GM21529 (cell line): Measurements from ENCODE around the gene CHCHD3.
"Not testable (repeated sequence)": the region's sequence is repeated elsewhere in the genome, so short reads cannot be mapped to it uniquely, and the experiment has no call there.

Source experiments
- ATAC-seq: cut with Tn5 transposase; IDR thresholded peaks from one replicate; pipeline ENCODE4 v1.9.1; 2021; ENCODE audit not compliant: unreplicated experiment

CHCHD3 gene

DNA sequence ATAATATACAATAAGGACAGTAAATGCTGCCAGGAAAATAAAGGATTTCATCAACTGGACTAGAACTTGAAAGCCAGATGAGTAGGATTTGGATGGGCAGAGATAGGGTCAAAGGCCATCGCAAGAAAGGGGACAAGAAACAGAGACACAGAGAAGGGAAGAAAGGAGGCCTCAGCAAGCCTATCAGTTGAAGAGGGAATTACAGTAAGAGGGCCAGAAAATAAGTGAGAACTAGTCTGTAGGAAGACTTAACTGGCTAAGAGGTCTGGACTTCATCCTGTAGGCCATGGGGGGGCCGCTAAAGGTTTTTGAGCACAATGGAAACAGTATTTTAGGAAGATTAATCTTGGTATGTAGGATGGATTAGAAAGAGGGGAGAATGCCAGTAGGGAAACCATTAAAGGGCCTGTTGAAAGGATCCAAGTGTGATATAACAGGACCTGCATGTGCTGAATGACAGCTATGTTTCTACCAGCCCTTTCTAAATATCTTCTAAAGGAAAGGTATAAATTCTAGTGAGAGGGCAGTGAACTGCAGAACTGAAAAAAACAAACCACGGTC is 174.4 kb downstream of the CHCHD3 start:
- ATAC-seq: no peak

GRCh38 chr7:132906193-132906835 is 175.6 kb downstream of the CHCHD3 start:
- no peak for ATAC-seq

GRCh38 chr7:132905136-132905535 is 176.8 kb downstream of the CHCHD3 start:
- not testable (repeated sequence) for ATAC-seq

DNA sequence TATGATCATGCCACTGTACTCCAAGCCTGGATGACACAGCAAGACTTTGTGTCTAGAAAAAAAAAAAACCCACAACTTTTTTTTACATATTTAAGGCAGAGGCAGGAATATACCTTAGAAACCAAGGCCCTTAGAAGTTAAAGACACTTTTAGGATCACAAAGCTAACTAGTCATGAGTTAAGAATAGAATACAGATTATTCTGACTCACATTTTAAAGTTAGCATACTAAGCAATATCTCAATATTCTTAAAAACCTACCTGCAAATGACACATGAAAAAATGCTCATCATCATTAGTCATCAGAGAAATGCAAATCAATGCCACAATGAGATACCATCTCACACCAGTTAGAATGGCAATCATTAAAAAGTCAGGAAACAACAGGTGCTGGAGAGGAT is 177.7 kb downstream of the CHCHD3 start:
- no peak for ATAC-seq

GRCh38 chr7:132902294-132902693 is 179.6 kb downstream of the CHCHD3 start:
- not testable (repeated sequence) for ATAC-seq

GRCh38 chr7:132901241-132901640 is 180.6 kb downstream of the CHCHD3 start:
- ATAC-seq: no peak

- ATAC-seq: no peak
Measured at GRCh38 chr7:132899833-132900232, 182.1 kb downstream of the CHCHD3 start.

- not testable (repeated sequence) for ATAC-seq
Measured at GRCh38 chr7:132898641-132899175, 183.2 kb downstream of the CHCHD3 start.

GRCh38 chr7:132897093-132897687 is 184.7 kb downstream of the CHCHD3 start:
- ATAC-seq: no peak

GRCh38 chr7:132895231-132895630 is 186.7 kb downstream of the CHCHD3 start:
- no peak for ATAC-seq

- no peak for ATAC-seq
Measured at GRCh38 chr7:132893560-132893959, 188.3 kb downstream of the CHCHD3 start.

GRCh38 chr7:132892744-132893143 is 189.1 kb downstream of the CHCHD3 start:
- ATAC-seq: not testable (repeated sequence)

DNA sequence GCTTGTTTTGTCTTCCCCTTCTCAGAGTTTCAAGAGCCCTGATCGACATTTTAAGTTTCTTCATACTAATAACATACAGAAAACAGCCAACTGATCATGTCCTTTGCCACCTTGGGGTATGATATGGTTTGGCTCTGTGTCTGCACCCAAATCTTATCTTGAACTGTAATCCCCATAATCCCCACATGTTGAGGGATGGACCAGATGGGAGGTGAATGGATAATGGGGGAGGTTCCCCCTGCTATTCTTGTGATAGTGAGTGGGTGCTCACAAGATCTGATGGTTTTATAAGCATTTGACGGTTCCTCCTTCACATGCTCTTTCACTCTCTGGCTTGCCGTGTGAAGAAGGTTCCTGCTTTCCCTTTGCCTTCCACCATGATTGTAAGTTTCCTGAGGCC is 190.3 kb downstream of the CHCHD3 start:
- no peak for ATAC-seq

DNA sequence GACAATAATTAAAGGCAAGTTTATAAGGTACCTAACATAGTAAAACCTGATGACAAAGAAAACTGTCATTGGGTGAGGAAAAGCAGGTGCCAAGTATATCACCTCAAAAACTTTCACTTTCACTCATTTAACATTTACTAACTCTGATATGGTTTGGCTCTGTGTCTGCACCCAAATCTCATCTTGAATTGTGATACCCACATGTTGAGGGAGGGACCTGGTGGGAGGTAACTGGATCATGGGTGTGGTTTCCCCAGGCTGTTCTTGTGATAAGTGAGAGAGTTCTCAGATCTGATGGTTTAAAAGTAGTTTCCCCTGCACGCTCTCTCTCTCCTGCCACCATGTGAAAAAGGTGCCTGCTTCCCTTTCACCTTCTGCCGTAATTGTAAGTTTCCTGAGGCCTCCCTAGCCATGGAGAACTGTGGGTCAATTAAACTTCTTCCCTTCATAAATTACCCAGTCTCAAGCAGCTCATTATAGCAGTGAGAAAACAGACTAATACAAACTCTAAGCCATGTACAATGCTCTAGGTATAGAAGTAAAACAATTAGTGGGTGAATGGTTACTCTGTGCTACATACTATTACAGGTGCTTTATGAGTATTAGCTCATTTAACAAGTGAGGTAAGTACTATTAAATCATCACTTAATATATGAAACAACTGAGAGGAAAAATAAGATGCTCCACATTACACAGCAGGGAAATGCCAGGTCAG is 199.0 kb downstream of the CHCHD3 start:
- ATAC-seq: peak; percentile 62

GRCh38 chr7:132881317-132881716 is 200.6 kb downstream of the CHCHD3 start:
- ATAC-seq: no peak

DNA sequence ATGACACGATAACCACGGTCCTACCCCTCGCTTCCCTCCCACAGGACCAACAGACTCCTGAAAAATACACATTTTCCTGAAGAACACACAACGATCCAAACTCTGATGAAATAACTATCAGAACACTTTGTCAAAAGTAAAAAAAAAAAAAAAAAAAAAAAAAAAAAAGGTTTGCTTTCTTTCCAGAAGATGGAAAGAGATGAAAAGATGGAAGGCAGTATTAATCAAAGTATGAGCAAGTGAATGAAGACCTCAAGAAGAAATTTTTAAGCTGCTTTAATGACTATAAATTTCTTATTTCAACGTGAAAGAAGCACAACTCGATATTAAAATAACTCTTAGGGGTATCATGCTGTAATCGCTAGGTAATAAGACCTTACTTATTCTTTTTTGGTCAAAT is 202.3 kb downstream of the CHCHD3 start:
- no peak for ATAC-seq

DNA sequence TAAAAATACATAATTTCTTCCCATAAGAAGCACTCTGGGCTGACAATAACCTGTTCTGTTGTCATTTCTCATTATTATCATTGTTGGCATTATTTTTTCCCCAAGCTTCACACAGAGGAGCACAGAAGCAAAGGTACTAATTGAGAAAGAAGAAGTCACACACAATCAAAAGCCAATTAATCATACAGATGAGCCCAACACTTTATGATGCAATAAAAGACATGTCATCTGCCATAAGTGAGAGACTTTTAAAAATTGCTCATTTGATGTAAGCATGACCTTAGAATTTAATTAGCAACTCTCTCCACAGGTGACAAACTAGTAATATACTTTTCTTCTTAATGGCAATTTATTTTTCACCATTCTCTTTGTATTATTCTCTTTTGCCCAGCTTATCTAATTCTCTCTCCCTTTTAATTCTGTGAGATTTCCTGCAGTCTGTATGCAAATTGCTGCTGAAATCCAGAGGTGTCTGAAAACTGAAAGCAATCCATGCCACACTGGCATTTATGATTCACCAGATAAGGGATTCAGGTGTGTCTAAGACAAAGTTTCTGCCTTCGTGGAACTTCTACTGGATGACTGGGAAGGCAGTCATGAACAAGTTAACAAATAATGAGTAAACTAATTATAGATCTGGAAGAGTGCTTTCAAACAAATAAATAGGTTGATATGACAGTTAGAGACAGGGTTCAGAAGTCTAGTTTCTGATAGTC is 203.5 kb downstream of the CHCHD3 start:
- no peak for ATAC-seq

DNA sequence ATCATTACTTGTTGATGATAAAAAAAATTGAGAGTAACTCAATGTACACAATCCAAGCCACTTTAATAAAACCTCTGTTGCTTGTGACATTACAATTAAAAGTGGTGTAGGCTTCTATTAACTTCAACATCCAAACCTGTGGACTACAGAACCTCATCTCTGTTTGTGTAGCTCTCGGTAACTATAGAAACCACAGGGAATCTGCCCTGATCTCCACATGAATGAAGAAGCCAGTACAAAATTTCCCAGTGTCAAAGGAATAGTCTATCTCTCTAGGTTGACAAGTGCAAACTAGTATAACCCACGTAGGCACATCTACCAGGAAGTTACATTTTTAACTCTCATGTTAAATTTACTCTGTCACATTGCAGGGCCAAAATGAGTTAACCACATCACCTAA is 204.3 kb downstream of the CHCHD3 start:
- no peak for ATAC-seq

DNA sequence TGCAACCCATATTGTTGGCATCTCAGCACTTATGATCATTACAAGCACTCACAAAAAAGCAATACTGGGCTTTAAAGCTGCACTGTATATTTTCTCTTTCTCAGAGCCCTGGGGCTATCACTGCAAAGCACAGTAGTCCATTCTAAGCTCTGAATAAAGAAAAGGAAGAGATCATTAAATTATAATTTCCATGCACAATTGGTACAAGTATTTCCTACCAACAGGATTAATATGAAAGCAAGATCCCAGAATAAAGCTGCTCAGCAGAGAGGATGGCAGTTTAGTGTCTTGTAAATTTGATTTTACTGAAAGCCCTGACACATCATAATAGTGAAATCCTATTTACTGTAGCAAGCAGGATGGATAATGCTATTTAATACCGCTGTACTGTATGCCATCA is 205.3 kb downstream of the CHCHD3 start:
- no peak for ATAC-seq

DNA sequence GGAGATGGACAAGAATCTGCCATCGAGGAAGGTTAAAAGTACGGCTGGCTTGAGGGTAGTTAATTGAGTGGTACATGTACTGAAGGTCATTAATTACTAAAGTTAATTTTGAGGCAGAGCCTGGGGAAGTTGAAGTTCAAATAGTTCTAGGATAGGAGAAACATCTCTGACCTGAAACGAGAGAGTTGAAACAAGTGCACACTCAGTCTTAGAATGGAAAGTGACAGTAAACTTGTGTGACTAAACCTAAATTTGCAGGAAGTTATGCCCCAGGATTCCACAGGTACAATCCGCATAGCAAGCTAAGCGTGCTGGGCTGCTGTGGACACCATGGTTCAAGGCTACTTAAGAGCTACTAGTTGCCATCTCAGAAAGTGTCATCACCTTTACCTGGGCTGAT is 209.9 kb downstream of the CHCHD3 start:
- ATAC-seq: peak; percentile 53

DNA sequence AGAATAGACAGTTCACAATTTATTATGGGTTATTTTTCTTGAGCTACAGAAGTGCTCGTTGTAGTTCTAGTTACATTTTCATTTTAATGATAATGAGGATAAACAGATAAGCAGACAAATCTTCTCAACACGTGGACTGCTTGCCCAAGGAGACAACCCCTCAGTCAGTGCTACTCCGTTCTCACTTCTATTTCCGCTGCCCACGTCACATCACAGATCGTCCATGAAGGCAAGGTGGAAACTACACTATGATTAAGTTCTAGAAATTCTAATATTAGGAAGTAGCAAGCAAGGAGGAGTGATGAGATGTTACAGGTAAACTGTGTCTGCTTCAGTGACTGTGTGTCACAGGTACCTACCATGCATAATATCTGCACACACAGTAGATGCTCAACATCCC is 210.5 kb downstream of the CHCHD3 start:
- ATAC-seq: peak; percentile 80
